K562 (cell line): ENCODE results near the gene RMI1. TPM values are rescaled to one million over a fixed set of nuclear protein-coding genes. Genes with fewer than 3 reads are reported as not detected.

Experiments used
- ATAC-seq: fragments of 200-7000 bp; cut with Tn5 transposase; 3 replicates; pipeline ENCODE4 v1.9.1; 2020; ENCODE audit warnings: moderate library complexity
- BruUV-seq: library from RNA; stranded (reverse); fragments of 400-500 nt; replicated peaks from 2 replicates; lab custom pipeline; 2021; lab: Mats Ljungman, UMichigan
- CTCF ChIA-PET: fragments of 300-600 bp; formaldehyde crosslinking; extraction: SDS; loops from one replicate; lab custom pipeline; 2021; ENCODE audit warnings: low intra/inter-chr PET ratio; lab: Yijun Ruan, JAX
- POLR2A ChIA-PET: fragments of 300-600, 350-650 bp; sonication (Branson Sonifier 250); formaldehyde crosslinking; extraction: SDS; loops from one replicate; lab custom pipeline; 2021; ENCODE audit warnings: antibody characterized with exemption, inconsistent platforms; lab: Yijun Ruan, JAX
- DNase-seq, 4 experiments: peaks; one replicate each; pipeline versions ENCODE4 v3.0.0 to v3.0.0-alpha.2; 2011 to 2018; ENCODE audit warnings: low spot score in 3 of 4, mixed read lengths in 3 of 4; ENCODE audit errors: extremely low read depth in 1 of 4
- FAIRE-seq: peaks from 2 replicates; lab custom pipeline; 2011; peaks lifted over from hg19 to GRCh38; lab: Jason Lieb, UNC
- H2AFZ ChIP-seq: 2 replicates; pipeline ENCODE4 v1.6.0; 2011; ENCODE audit warnings: low read depth, low read length, control low read depth, inconsistent platforms
- H3K27ac ChIP-seq: fragments of 200-600 bp; 3 replicates; pipeline ENCODE4 v1.8.0; 2011; ENCODE audit warnings: low read depth, mild to moderate bottlenecking, control low read depth, inconsistent platforms, low read length, moderate library complexity, mixed read lengths; ENCODE audit errors: extremely low read depth
- H3K27me3 ChIP-seq, 2 experiments: fragments of 300-600 bp in 1 of 2; 2 replicates in 1 of 2; 3 replicates in 1 of 2; pipeline versions ENCODE4 v1.6.0 to v1.8.0; 2011; ENCODE audit warnings: inconsistent platforms in 2 of 2, low read length in 2 of 2, mild to moderate bottlenecking in 1 of 2, mixed read lengths in 1 of 2, moderate library complexity in 1 of 2; ENCODE audit not compliant: control insufficient read depth in 2 of 2, insufficient read depth in 2 of 2
- H3K36me3 ChIP-seq: fragments of 300-600 bp; 3 replicates; pipeline ENCODE4 v1.8.0; 2011; ENCODE audit warnings: mild to moderate bottlenecking, low read length, inconsistent platforms; ENCODE audit not compliant: control insufficient read depth, insufficient read depth
- H3K4me1 ChIP-seq, 2 experiments: fragments of 200-600 bp in 1 of 2; replicated peaks in 1 of 2; 2 replicates in 1 of 2; 3 replicates in 1 of 2; pipeline versions ENCODE4 v1.5.1 to v1.8.0; 2011; ENCODE audit warnings: inconsistent platforms in 2 of 2, low read length in 2 of 2, mild to moderate bottlenecking in 1 of 2, mixed read lengths in 1 of 2, moderate library complexity in 1 of 2; ENCODE audit not compliant: control insufficient read depth in 2 of 2, insufficient read depth in 2 of 2
- H3K4me2 ChIP-seq: 2 replicates; pipeline ENCODE4 v1.6.1; 2011; ENCODE audit warnings: low read length, control low read depth, inconsistent platforms, mixed read lengths; ENCODE audit not compliant: insufficient read depth
- H3K4me3 ChIP-seq: fragments of 200-600 bp; sonication (generic), shearing (Covaris generic); 2 replicates; pipeline ENCODE4 v1.5.1; 2016; ENCODE audit warnings: control low read depth, inconsistent platforms
- H3K79me2 ChIP-seq: fragments of 200-600 bp; 3 replicates; pipeline ENCODE4 v1.8.0; 2011; ENCODE audit warnings: low read length, inconsistent platforms; ENCODE audit not compliant: control insufficient read depth, insufficient read depth
- H3K9ac ChIP-seq, 2 experiments: 2 replicates each; pipeline versions ENCODE4 v1.6.0 to v1.6.1; 2011; ENCODE audit warnings: low read depth in 2 of 2, low read length in 2 of 2, control low read depth in 1 of 2, inconsistent platforms in 1 of 2, mild to moderate bottlenecking in 1 of 2, mixed read lengths in 1 of 2; ENCODE audit not compliant: insufficient read depth in 1 of 2
- H3K9me1 ChIP-seq: one replicate; pipeline ENCODE4 v1.6.0; 2011; ENCODE audit warnings: inconsistent platforms, mild to moderate bottlenecking, low read length, moderate library complexity; ENCODE audit not compliant: control insufficient read depth, insufficient read depth
- H3K9me3 ChIP-seq: replicated peaks from 2 replicates; pipeline ENCODE4 v1.5.1; 2011; ENCODE audit warnings: low read depth, low read length, inconsistent platforms; ENCODE audit not compliant: control insufficient read depth, insufficient read depth
- H4K20me1 ChIP-seq: replicated peaks from 2 replicates; pipeline ENCODE4 v1.6.1; 2011; ENCODE audit warnings: low read length, inconsistent platforms, mixed read lengths; ENCODE audit not compliant: control insufficient read depth, insufficient read depth
- PRPF4 ChIP-seq: fragments of 200-400 bp; formaldehyde crosslinking; IDR thresholded peaks from one replicate; pipeline ENCODE4 v1.6.1; 2017; ENCODE audit warnings: low read length, low read depth, mild to moderate bottlenecking; ENCODE audit not compliant: insufficient read depth, poor library complexity, severe bottlenecking
- RBM17 ChIP-seq: fragments of 200-400 bp; formaldehyde crosslinking; IDR thresholded peaks from 2 replicates; pipeline ENCODE4 v1.6.1; 2017; ENCODE audit warnings: low read depth, mild to moderate bottlenecking, low read length, borderline replicate concordance
- SIX5 ChIP-seq, 2 experiments: IDR thresholded peaks; 2 replicates each; pipeline ENCODE4 v1.6.1; 2011; ENCODE audit warnings: low read length in 2 of 2, borderline replicate concordance in 1 of 2, low read depth in 1 of 2, mild to moderate bottlenecking in 1 of 2, moderate library complexity in 1 of 2; ENCODE audit not compliant: insufficient read depth in 1 of 2
- ZNF324 ChIP-seq: fragments of 250-450 bp; sonication (Bioruptor Pico); IDR thresholded peaks from 2 replicates; pipeline ENCODE4 v1.4.0; 2020; ENCODE audit warnings: mild to moderate bottlenecking
- WGBS: fragments of 100-300 bp; shearing (Covaris generic); methylation state at CpG from one replicate; pipeline ENCODE4 v1.1.6; 2016; ENCODE audit warnings: low coverage, mixed read lengths; ENCODE audit not compliant: insufficient coverage; ENCODE audit errors: missing lambda C conversion rate; 5-methylcytosine and 5-hydroxymethylcytosine counted together
- in situ Hi-C: fragments of 300-500 bp; cut with MboI; formaldehyde crosslinking; loops from 4 replicates; pipeline ENCODE4 v1.15.0; 2018; ENCODE audit warnings: inconsistent platforms, mixed read lengths
- intact Hi-C: fragments of 100-400 bp; cut with micrococcal nuclease; formaldehyde crosslinking; loops from 2 replicates; pipeline ENCODE4 v1.14.2; 2022
- polyA plus RNA-seq, 8 experiments: library from polyadenylated mRNA; depleted of rRNA in 4 of 8; stranded (reverse) in 5 of 8; unstranded in 3 of 8; fragments of >200 nt; fragmentation: Nextera tagmentation in 2 of 8; fragmentation: Illumina TruSeq in 1 of 8; extraction: Ambion mirVana in 2 of 8; extraction: Trizol in 1 of 8; gene quantifications; 2 replicates each; pipeline versions ENCODE4 v1.2.1 to v1.2.3, GENCODE V29; 2011 to 2014; ENCODE audit warnings: inconsistent platforms in 1 of 8, missing spikeins in 1 of 8
- total RNA-seq, 7 experiments: library from RNA; depleted of rRNA in 6 of 7; stranded (reverse); fragments of >200 nt in 6 of 7; fragmentation: Illumina TruSeq in 2 of 7; extraction: Trizol in 2 of 7; gene quantifications; 2 replicates each; pipeline versions ENCODE4 v1.2.1 to v1.2.3, GENCODE V29; 2011 to 2021; ENCODE audit warnings: low replicate concordance in 1 of 7
- TF ChIP-seq, protein P1 (sequence below): fragments of 200-800 bp; sonication (Bioruptor generic); IDR thresholded peaks from 2 replicates; pipeline ENCODE4 v1.6.1; 2017; ENCODE audit warnings: missing genetic modification characterization, missing compliant biosample characterization
- TF ChIP-seq, protein P2 (sequence below): fragments of 250-450 bp; sonication (Bioruptor Pico); IDR thresholded peaks from 2 replicates; pipeline ENCODE4 v1.9.0; 2021; ENCODE audit warnings: mild to moderate bottlenecking, inconsistent platforms
- TF ChIP-seq, protein P3 (sequence below): fragments of 450-650 bp; IDR thresholded peaks from one replicate; pipeline ENCODE4 v1.6.1; 2018; ENCODE audit warnings: mild to moderate bottlenecking, moderate library complexity; ENCODE audit not compliant: partially characterized antibody
- TF ChIP-seq, protein P4 (sequence below): fragments of 450-650 bp; IDR thresholded peaks from 2 replicates; pipeline ENCODE4 v1.6.1; 2016; ENCODE audit warnings: low read depth

The RMI1 gene
- total and polyA plus RNA-seq, 9 of the 15 experiments (the other 6 are each of a cell fraction or from before 2014, with no cell fraction given), result 3.0 to 17.4 (median 10.6) TPM

DNA sequence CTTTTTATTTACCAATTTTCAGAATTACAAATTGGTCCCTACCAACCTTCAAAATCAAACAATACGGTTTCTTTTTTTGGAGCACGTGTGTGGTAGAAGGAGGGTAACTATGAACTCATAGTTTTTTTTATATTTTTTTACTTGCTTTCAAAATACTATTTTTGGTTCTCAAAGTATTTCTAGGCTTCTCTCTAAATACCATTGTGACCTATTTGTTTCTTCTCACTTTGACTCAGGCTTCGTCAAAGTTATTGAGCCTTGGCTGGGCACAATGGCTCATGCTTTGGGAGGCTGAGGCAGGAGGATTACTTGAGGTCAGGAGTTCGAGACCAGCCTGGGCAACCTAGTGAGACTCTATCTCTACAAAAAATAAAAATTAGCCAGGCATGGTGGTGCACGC lies 47.8 kb upstream of the RMI1 start:
- Histone ChIP-seq H2AFZ (no peak overlapping the region), H4K20me1 (no peaks in the 10 kb centered on the region), H3K9me3 (no peaks in the 10 kb centered on the region), H3K36me3 (peaks cover 5% of the 10 kb centered on the region; the same call in 1 of the 3 replicates), H3K27ac (no peak overlapping the region), H3K4me1 (no peaks in the 10 kb centered on the region), H3K9ac (no peak overlapping the region), H3K4me3 (no peak overlapping the region), H3K79me2 (no peaks in the 10 kb centered on the region), H3K27me3 (no peaks in the 10 kb centered on the region), H3K4me2 (no peak overlapping the region), H3K9me1 (no peaks in the 10 kb centered on the region)
- no peak for FAIRE-seq
- no peak for DNase-seq
- in situ Hi-C loops, result no loop called here
- WGBS, result 28% methylated on average over 5 of the region's 5 CpGs
- TF ChIP-seq SIX5 (IDR thresholded peaks at IDR 0.05; ENCODE audit: borderline replicate concordance in 1 of 2, insufficient read depth in 1 of 2, low read depth in 1 of 2, low read length in 2 of 2) (no peak), RBM17 (no peak), ZNF324 (CRISPR knock-in tag) (no peak), PRPF4 (no peak)
- TF ChIP-seq, protein P1, sequence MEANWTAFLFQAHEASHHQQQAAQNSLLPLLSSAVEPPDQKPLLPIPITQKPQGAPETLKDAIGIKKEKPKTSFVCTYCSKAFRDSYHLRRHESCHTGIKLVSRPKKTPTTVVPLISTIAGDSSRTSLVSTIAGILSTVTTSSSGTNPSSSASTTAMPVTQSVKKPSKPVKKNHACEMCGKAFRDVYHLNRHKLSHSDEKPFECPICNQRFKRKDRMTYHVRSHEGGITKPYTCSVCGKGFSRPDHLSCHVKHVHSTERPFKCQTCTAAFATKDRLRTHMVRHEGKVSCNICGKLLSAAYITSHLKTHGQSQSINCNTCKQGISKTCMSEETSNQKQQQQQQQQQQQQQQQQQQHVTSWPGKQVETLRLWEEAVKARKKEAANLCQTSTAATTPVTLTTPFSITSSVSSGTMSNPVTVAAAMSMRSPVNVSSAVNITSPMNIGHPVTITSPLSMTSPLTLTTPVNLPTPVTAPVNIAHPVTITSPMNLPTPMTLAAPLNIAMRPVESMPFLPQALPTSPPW (CRISPR knock-in tag), result no peak
- TF ChIP-seq, protein P2, sequence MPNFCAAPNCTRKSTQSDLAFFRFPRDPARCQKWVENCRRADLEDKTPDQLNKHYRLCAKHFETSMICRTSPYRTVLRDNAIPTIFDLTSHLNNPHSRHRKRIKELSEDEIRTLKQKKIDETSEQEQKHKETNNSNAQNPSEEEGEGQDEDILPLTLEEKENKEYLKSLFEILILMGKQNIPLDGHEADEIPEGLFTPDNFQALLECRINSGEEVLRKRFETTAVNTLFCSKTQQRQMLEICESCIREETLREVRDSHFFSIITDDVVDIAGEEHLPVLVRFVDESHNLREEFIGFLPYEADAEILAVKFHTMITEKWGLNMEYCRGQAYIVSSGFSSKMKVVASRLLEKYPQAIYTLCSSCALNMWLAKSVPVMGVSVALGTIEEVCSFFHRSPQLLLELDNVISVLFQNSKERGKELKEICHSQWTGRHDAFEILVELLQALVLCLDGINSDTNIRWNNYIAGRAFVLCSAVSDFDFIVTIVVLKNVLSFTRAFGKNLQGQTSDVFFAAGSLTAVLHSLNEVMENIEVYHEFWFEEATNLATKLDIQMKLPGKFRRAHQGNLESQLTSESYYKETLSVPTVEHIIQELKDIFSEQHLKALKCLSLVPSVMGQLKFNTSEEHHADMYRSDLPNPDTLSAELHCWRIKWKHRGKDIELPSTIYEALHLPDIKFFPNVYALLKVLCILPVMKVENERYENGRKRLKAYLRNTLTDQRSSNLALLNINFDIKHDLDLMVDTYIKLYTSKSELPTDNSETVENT, result no peak
- TF ChIP-seq, protein P3, sequence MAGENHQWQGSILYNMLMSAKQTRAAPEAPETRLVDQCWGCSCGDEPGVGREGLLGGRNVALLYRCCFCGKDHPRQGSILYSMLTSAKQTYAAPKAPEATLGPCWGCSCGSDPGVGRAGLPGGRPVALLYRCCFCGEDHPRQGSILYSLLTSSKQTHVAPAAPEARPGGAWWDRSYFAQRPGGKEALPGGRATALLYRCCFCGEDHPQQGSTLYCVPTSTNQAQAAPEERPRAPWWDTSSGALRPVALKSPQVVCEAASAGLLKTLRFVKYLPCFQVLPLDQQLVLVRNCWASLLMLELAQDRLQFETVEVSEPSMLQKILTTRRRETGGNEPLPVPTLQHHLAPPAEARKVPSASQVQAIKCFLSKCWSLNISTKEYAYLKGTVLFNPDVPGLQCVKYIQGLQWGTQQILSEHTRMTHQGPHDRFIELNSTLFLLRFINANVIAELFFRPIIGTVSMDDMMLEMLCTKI, result no peak
- TF ChIP-seq, protein P4, sequence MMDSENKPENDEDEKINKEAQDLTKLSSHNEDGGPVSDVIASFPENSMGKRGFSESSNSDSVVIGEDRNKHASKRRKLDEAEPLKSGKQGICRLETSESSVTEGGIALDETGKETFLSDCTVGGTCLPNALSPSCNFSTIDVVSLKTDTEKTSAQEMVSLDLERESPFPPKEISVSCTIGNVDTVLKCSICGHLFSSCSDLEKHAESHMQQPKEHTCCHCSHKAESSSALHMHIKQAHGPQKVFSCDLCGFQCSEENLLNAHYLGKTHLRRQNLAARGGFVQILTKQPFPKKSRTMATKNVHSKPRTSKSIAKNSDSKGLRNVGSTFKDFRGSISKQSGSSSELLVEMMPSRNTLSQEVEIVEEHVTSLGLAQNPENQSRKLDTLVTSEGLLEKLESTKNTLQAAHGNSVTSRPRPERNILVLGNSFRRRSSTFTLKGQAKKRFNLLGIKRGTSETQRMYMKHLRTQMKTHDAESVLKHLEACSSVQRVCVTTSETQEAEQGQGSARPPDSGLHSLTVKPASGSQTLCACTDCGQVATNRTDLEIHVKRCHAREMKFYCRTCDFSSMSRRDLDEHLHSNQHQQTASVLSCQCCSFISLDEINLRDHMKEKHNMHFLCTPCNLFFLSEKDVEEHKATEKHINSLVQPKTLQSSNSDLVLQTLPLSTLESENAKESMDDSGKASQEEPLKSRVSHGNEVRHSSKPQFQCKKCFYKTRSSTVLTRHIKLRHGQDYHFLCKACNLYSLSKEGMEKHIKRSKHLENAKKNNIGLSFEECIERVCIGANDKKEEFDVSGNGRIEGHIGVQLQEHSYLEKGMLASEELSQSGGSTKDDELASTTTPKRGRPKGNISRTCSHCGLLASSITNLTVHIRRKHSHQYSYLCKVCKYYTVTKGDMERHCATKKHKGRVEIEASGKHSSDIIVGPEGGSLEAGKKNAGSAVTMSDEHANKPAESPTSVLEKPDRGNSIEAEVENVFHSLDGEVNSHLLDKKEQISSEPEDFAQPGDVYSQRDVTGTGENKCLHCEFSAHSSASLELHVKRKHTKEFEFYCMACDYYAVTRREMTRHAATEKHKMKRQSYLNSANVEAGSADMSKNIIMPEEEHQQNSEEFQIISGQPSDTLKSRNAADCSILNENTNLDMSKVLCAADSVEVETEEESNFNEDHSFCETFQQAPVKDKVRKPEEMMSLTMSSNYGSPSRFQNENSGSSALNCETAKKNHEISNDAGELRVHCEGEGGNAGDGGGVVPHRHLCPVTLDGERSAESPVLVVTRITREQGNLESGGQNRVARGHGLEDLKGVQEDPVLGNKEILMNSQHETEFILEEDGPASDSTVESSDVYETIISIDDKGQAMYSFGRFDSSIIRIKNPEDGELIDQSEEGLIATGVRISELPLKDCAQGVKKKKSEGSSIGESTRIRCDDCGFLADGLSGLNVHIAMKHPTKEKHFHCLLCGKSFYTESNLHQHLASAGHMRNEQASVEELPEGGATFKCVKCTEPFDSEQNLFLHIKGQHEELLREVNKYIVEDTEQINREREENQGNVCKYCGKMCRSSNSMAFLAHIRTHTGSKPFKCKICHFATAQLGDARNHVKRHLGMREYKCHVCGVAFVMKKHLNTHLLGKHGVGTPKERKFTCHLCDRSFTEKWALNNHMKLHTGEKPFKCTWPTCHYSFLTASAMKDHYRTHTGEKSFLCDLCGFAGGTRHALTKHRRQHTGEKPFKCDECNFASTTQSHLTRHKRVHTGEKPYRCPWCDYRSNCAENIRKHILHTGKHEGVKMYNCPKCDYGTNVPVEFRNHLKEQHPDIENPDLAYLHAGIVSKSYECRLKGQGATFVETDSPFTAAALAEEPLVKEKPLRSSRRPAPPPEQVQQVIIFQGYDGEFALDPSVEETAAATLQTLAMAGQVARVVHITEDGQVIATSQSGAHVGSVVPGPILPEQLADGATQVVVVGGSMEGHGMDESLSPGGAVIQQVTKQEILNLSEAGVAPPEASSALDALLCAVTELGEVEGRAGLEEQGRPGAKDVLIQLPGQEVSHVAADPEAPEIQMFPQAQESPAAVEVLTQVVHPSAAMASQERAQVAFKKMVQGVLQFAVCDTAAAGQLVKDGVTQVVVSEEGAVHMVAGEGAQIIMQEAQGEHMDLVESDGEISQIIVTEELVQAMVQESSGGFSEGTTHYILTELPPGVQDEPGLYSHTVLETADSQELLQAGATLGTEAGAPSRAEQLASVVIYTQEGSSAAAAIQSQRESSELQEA, result no peak
- no peak for ATAC-seq
- BruUV-seq, result no TSS peak
- CTCF ChIA-PET, result no interaction called here
- intact Hi-C loops, result no loop called here
- POLR2A ChIA-PET, result interaction anchor here (1.4 kb wide), 1 partner anchor 328 kb away, joined by 3 read pairs; no protein-coding TSS in a partner anchor
